GM04504 (cell line): ENCODE data around the gene ACSL5.

Experiments used
- DNase-seq: peaks from one replicate; pipeline ENCODE4 v3.0.0-alpha.2; 2012; ENCODE audit warnings: low read depth

ACSL5 gene, protein sequence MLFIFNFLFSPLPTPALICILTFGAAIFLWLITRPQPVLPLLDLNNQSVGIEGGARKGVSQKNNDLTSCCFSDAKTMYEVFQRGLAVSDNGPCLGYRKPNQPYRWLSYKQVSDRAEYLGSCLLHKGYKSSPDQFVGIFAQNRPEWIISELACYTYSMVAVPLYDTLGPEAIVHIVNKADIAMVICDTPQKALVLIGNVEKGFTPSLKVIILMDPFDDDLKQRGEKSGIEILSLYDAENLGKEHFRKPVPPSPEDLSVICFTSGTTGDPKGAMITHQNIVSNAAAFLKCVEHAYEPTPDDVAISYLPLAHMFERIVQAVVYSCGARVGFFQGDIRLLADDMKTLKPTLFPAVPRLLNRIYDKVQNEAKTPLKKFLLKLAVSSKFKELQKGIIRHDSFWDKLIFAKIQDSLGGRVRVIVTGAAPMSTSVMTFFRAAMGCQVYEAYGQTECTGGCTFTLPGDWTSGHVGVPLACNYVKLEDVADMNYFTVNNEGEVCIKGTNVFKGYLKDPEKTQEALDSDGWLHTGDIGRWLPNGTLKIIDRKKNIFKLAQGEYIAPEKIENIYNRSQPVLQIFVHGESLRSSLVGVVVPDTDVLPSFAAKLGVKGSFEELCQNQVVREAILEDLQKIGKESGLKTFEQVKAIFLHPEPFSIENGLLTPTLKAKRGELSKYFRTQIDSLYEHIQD

DNA sequence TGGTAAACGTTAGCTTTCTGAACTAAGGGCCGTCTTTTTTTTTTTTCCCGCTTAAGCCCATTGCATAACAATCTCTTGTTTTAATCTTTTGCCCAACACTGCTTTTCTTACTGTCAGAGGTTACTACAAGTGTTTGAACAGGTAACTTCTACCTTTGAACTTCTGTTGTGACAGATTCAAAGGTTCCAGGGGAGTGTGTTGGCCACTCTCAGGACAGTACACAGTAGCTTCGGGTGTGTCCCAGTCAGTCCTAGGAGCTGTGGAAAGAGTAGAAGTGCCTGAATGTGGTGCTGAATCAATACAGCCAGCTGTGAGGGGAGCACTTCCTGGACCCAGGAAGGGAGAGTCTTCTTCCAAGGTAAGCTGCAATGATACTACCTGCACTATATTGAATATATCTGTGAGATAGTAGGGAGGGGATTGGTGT is at the start of gene ACSL5:
TSS of gene ACSL5 (plus strand) at position 205 of the 427 bp plus-strand sequence. CDS start 20,831 bp downstream, outside the sequence.
- no peak for DNase-seq

GRCh38 chr10:112327678-112328077 is 46.2 kb upstream of the ACSL5 start:
- no peak for DNase-seq

DNA sequence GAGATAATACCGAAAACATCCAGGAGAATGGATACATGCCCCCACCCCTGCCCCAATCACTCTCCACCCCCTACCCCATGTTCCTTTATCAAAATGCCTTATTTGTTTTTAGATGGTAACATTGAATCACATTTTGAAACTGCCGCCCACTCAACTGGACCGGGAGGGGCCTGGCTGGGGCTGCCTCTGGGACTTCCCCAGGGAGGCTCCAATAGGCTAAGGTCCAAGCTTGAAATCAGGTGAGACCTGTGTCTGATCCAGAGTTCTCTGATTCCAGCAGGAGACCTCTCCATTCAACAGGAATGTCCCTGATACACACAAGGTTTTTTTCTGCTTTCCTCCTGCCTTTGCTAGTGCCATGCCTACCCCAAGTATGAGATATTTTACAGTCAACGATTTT is 43.8 kb upstream of the ACSL5 start:
- DNase-seq = no peak

GRCh38 chr10:112330607-112331160 is 43.2 kb upstream of the ACSL5 start:
- no peak for DNase-seq

- no peak for DNase-seq
Observed at GRCh38 chr10:112332022-112332421, 41.9 kb upstream of the ACSL5 start.

GRCh38 chr10:112332509-112333228 is 41.2 kb upstream of the ACSL5 start:
- DNase-seq = no peak

- DNase-seq = no peak
Observed at GRCh38 chr10:112333452-112333851, 40.5 kb upstream of the ACSL5 start.

DNA sequence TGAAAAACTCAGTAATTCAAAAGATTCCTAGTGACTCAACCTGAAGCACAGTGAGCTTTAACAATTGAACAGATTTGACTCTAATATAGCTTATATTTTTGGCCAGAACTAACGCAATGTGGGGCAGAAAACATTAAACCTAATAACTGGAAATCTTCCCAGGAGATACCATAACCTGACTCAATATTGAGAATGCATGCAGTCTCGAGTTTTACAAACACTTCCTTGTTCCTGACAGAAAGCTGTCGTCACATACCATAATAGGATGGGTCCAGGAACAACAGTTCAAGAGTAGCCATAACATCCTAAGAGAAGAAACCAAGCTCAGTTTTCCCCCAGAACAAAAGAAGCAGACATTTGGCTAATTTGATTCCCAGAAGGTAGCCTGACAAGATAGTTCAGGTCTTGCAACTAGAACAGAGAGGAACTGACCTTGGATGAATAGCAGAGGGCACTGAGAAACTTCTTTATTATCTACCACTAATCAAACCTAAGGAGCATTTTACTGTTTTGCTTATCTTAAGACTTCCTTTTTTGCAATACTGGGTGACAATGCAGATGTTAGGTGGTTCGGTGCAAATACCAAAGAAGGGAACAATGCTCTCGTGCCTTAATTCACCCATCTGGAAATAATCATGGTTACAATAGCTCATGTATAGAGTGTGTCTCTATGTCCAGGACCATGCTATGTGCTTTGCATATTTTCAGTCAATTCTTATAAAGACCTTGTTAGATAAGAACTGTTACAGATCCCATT is 38.6 kb upstream of the ACSL5 start:
- no peak for DNase-seq

DNA sequence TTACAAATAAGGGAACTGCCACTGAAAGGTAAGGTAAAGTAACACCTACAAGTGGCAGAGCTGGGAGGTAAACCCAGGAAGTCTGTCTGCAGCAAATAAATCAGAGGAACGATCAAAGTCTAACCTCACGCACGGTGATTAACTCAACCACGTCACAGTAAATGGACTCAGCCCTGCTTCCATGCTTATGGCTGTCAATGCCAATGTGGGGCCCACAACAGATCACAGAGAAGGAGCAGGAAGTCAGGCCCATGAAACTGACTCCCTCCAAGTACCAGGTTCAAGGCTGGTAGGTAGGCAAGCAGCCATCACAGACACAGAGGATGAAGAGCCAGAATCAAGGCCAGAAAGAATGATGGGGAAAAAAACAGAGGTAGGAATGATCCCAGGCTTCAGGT is 38.0 kb upstream of the ACSL5 start:
- no peak for DNase-seq

DNA sequence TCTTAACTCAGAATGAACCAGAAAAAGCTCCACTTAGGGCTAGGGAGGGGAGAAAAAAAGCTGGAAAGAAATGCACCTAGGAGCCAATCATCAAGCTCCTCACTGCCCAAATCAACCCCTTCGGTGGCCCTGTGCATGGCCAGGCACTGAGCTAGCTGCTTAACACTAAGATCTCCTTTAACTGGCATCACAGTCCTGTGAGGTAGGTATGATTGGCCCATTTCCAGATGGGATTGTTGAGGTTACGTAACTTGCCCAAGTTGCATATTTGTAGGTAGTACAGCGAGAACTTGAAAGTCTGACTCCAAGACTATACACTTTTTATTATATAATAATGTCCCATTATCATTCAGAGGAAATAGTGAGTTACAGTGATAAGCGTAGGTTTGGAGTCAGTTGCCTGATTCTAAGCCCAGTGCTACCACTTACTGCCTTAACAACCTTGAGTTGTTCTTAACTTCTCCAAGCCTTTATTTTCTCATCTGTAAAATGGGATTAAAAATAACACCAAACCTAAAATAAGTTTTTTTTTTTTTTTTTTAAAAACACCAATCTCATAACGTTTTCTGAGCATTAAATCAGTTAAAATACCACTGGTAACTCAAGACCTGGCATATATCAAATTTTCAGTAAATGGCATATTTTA is 37.2 kb upstream of the ACSL5 start:
- no peak for DNase-seq

DNA sequence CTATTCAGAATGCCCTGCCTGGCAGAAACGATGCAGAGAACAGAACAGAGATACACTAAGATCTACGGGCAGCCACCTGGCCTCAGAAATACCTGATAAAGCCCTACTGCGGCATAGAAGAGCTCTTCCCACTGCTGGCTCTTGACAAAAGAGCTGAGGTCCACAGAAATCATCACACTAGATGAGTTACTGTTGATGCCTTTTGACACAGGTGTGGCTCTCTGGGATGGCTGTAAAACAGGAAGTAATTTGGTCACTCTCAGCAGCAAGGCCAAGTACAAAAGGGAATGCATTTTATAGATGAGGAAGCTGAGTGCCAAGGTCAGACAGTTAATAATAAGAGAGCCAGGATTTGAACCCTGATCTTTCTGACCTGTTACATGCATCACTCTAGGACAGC is 35.0 kb upstream of the ACSL5 start:
- DNase-seq = no peak

- no peak for DNase-seq
Observed at GRCh38 chr10:112340601-112341000, 33.3 kb upstream of the ACSL5 start.

- DNase-seq = no peak
Observed at GRCh38 chr10:112343056-112343806, 30.7 kb upstream of the ACSL5 start.

DNA sequence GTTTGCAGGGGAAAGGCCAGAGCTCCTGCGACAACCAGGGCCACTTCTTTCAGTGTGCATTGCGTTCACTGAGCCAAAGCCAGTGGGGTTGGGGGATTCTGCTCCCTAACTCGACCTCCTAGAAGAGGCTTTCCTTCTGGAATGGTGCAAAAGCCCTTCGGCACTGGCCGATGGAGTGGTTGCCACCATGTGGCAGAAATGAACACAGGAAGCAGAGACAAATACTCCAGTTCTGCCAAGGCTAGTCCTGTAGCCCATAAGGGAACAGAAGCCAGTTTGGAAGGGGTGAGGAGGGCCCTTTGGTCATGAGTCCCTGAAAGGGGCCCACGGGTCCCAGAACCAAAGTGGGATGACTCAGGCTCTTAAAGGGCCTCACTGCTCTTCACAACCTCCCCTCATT is 29.7 kb upstream of the ACSL5 start:
- DNase-seq = no peak

GRCh38 chr10:112345202-112345601 is 28.7 kb upstream of the ACSL5 start:
- DNase-seq = no peak

GRCh38 chr10:112345743-112346142 is 28.2 kb upstream of the ACSL5 start:
- DNase-seq = no peak

- DNase-seq = no peak
Observed at GRCh38 chr10:112346774-112347173, 27.1 kb upstream of the ACSL5 start.

DNA sequence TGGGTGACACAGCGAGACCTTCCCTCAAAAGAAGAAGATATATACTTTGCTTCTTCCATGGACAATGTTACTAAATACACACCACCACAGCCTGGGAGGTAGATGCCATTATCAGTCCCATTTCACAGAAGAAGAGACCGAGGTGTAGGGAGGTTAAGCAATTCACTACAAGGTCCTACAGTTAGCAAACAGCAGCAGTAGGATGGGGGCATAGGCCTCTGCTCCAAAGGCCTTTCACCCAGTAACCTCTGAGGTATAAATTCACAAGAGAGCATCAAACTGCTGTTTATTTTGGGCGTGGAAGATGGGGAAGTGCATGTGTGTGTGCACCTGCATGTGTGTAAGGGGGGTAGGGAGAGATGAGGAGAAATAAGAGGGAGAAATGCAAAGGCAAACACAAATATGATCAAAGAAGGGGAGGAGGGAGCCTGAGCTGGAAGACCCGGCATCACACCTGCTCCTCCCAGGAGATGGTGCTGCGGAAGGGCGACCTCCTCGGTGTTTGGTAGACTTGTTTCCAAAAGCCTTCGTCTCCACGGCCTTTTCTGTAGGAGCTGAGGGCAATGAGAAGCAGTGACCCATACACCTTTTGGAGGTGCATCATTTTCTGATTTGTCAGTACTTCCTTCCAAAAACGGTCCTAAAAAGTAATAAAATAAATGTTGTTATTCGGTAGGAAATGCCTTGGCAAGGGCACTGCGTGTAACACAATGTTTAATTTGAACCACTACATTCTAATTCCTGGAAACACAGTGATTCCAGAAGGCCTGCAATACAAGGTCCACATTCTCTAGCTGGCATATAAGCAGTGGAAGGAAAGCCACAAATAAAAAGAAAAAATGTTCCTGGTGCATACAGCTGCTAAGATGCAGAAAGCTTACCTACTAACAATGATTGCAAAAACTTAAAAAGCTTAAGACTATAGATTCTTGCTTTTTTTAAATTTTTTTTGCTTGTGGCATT is 25.9 kb upstream of the ACSL5 start:
- DNase-seq = no peak

DNA sequence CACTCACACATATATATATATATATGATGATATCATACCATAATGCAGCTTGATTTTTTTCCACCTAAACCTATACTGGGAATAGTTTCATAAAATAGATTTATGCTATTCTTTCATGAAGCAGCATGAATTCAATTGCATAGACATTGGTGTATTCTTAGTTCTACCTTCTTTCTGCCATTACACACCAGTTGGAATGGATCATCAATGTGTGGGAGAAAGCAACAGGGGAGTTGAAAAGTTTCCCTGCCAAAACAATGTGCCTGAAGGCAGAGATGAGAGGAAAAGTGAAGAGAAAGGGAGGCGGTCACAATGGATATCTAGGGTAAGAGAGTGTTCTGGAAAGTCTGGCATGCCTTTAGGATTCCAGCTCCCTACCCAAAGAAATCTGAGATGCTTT is 25.2 kb upstream of the ACSL5 start:
- DNase-seq = no peak
